ENCODE results near the gene DMXL1. TPM values are rescaled to one million over a fixed set of nuclear protein-coding genes. Genes with fewer than 3 reads are reported as not detected.
"Not testable (repeated sequence)": the region's sequence is repeated elsewhere in the genome, so short reads cannot be mapped to it uniquely, and the experiment has no call there.

DMXL1 gene
- polyA plus RNA-seq, 1 of the 3 experiments (the other 2 are of a cell fraction): 6.6 TPM

DNA sequence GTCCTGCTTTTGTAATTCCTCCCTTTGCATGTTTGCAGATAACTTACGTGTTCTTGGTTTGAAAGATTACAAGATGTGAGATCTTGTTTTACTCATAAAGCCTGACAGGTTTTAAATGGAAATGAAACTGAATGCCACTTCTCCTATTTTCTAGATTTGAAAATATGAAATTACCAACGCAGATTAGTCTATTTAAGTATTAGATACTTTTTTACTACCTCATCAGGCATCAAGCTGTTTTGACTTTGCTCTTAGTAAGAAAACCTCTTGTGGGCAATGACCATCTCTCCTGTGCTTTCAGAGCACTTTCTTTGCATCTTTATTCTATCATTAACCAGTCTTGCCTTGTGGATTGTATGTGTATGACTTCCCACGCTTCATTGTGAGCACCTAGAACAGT is 3.5 kb downstream of the DMXL1 start:
- DNase-seq: no peak
- Histone ChIP-seq H3K36me3 (replicated peaks in 1 of 2; ENCODE audit: control insufficient read depth in 1 of 2, insufficient read depth in 2 of 2, low read length in 1 of 2) (no peaks in the 10 kb centered on the region), H2AFZ (ENCODE audit: low read depth) (no peak overlapping the region; the same call in 1 of the 2 replicates), H4K20me1 (ENCODE audit: insufficient read depth) (no peaks in the 10 kb centered on the region), H3K27ac (ENCODE audit: low read depth in 2 of 2, low read length in 1 of 2) (no peak overlapping the region), H3K4me2 (no peak overlapping the region), H3F3A (replicated peaks; ENCODE audit: insufficient read depth) (peaks cover 16% of the 10 kb centered on the region), H3K4me3 (ENCODE audit: low read depth in 2 of 2, low read length in 1 of 2) (no peak overlapping the region), H3K4me1 (ENCODE audit: control insufficient read depth in 1 of 2, insufficient read depth in 2 of 2, low read depth in 1 of 2, low read length in 1 of 2) (peaks cover 4 to 9% of the 10 kb centered on the region in 2 experiments; a peak in 3 of 4 replicates), H3K79me2 (ENCODE audit: insufficient read depth) (peaks cover 75% of the 10 kb centered on the region), H3K9me3 (no peaks in the 10 kb centered on the region), H3K9ac (no peak overlapping the region), H3K9me2 (no peaks in the 10 kb centered on the region), H3K27me3 (ENCODE audit: insufficient read depth) (no peaks in the 10 kb centered on the region)
- POLR2A ChIA-PET: no interaction called here
- TF ChIP-seq RXRA (IDR thresholded peaks at IDR 0.05; ENCODE audit: borderline replicate concordance, low read depth) (no peak), POLR2AphosphoS5 (IDR thresholded peaks at IDR 0.05; ENCODE audit: low read depth, low read length) (no peak), NFIC (IDR thresholded peaks at IDR 0.05; ENCODE audit: borderline replicate concordance) (no peak), SIN3A (IDR thresholded peaks at IDR 0.05; ENCODE audit: borderline replicate concordance, low read depth, low read length) (no peak)
- TF ChIP-seq, protein P1, sequence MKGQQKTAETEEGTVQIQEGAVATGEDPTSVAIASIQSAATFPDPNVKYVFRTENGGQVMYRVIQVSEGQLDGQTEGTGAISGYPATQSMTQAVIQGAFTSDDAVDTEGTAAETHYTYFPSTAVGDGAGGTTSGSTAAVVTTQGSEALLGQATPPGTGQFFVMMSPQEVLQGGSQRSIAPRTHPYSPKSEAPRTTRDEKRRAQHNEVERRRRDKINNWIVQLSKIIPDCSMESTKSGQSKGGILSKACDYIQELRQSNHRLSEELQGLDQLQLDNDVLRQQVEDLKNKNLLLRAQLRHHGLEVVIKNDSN (IDR thresholded peaks at IDR 0.05; ENCODE audit: borderline replicate concordance, low read depth): no peak
- TF ChIP-seq, protein P2, sequence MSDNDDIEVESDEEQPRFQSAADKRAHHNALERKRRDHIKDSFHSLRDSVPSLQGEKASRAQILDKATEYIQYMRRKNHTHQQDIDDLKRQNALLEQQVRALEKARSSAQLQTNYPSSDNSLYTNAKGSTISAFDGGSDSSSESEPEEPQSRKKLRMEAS (IDR thresholded peaks at IDR 0.05; ENCODE audit: low read depth): no peak
- TF ChIP-seq, protein P3, sequence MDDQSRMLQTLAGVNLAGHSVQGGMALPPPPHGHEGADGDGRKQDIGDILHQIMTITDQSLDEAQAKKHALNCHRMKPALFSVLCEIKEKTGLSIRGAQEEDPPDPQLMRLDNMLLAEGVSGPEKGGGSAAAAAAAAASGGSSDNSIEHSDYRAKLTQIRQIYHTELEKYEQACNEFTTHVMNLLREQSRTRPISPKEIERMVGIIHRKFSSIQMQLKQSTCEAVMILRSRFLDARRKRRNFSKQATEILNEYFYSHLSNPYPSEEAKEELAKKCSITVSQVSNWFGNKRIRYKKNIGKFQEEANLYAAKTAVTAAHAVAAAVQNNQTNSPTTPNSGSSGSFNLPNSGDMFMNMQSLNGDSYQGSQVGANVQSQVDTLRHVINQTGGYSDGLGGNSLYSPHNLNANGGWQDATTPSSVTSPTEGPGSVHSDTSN (IDR thresholded peaks at IDR 0.05): no peak
- CTCF ChIA-PET: interaction anchor here (1.3 kb wide), 2 partner anchors 86 to 337 kb away, joined by 4 to 5 read pairs; partner anchors contain the start of gene DTWD2
- WGBS (ENCODE audit: low lambda C conversion rate): 97% methylated on average over 3 of the region's 3 CpGs

DNA sequence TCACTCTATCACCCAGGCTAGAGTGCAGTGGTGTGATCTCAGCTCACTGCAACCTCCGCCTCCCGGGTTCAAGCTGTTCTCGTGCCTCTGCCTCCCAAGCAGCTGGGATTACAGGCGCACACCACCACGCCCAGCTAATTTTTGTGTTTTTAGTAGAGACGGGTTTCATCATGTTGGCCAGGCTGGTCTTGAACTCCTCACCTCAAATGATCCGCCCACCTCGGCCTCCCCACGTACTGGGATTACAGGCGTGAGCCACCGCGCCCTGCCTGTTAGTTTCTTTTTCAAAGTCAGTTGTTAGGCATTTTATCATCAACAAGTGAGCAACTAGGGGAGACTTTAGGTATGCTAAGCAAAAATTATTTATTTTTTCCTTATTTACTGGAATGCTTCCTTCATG is 4.4 kb downstream of the DMXL1 start:
- H3K36me3 ChIP-seq (replicated peaks in 1 of 2; ENCODE audit: control insufficient read depth in 1 of 2, insufficient read depth in 2 of 2, low read length in 1 of 2); H2AFZ ChIP-seq (ENCODE audit: low read depth); H3K9me2 ChIP-seq; H3F3A ChIP-seq (replicated peaks; ENCODE audit: insufficient read depth); DNase-seq; POLR2A ChIA-PET; H3K27me3 ChIP-seq (ENCODE audit: insufficient read depth); H3K4me2 ChIP-seq; H4K20me1 ChIP-seq (ENCODE audit: insufficient read depth); H3K4me1 ChIP-seq (ENCODE audit: control insufficient read depth in 1 of 2, insufficient read depth in 2 of 2, low read depth in 1 of 2, low read length in 1 of 2); H3K9me3 ChIP-seq; H3K4me3 ChIP-seq (ENCODE audit: low read depth in 2 of 2, low read length in 1 of 2); H3K9ac ChIP-seq; H3K27ac ChIP-seq (ENCODE audit: low read depth in 2 of 2, low read length in 1 of 2): not testable (repeated sequence)
- peaks cover 83% of the 10 kb centered on the region for H3K79me2 ChIP-seq (ENCODE audit: insufficient read depth)
- CTCF ChIA-PET: interaction anchor here (1.3 kb wide), 2 partner anchors 87 to 336 kb away, joined by 4 to 5 read pairs; partner anchors contain the start of gene DTWD2
- 96% methylated on average over 12 of the region's 12 CpGs for WGBS (ENCODE audit: low lambda C conversion rate)

DNA sequence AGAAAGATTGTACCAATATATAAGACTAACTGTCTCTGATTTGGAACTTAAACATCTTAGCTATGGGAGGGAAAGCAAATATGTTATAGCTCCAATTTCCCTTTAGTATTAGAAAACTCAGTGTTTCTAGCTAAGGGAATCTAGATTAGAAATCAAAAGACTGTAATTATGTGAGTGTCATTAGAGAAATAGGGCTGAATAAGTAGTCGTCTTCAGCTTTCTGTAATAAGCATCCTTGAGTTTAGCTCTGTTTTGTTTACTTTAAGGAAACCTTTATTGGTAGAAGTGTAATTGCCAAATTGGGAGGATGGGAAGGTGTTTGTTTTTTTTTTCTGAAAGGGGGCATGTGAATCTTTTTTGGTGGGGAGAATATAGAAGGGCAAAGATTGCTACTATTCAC is 5.2 kb downstream of the DMXL1 start:
- Histone ChIP-seq H3K27me3 (ENCODE audit: insufficient read depth) (no peaks in the 10 kb centered on the region), H3K79me2 (ENCODE audit: insufficient read depth) (peaks cover 91% of the 10 kb centered on the region), H3K4me1 (ENCODE audit: control insufficient read depth in 1 of 2, insufficient read depth in 2 of 2, low read depth in 1 of 2, low read length in 1 of 2) (peaks cover 9 to 13% of the 10 kb centered on the region in 2 experiments; a peak in 3 of 4 replicates), H3K9me3 (no peaks in the 10 kb centered on the region), H2AFZ (ENCODE audit: low read depth) (no peak overlapping the region; the same call in 1 of the 2 replicates), H3F3A (replicated peaks; ENCODE audit: insufficient read depth) (peaks cover 7% of the 10 kb centered on the region), H4K20me1 (ENCODE audit: insufficient read depth) (no peaks in the 10 kb centered on the region), H3K9ac (no peak overlapping the region), H3K36me3 (replicated peaks in 1 of 2; ENCODE audit: control insufficient read depth in 1 of 2, insufficient read depth in 2 of 2, low read length in 1 of 2) (no peaks in the 10 kb centered on the region), H3K27ac (ENCODE audit: low read depth in 2 of 2, low read length in 1 of 2) (no peak overlapping the region), H3K4me3 (ENCODE audit: low read depth in 2 of 2, low read length in 1 of 2) (no peak overlapping the region), H3K4me2 (no peak overlapping the region), H3K9me2 (no peaks in the 10 kb centered on the region)
- WGBS (ENCODE audit: low lambda C conversion rate): 96% methylated on average over 1 of the region's 1 CpG
- ChIA-PET POLR2A (no interaction called here), CTCF (no interaction called here)
- DNase-seq: no peak
- TF ChIP-seq RCOR1 (IDR thresholded peaks at IDR 0.05; ENCODE audit: low read length): no peak
- TF ChIP-seq, protein P2 (IDR thresholded peaks at IDR 0.05; ENCODE audit: low read depth): no peak
- no peak for TF ChIP-seq NRF1 (IDR thresholded peaks at IDR 0.05; ENCODE audit: low read depth, low read length)
- TF ChIP-seq TCF12 (IDR thresholded peaks at IDR 0.05): no peak
- TF ChIP-seq GABPA (IDR thresholded peaks at IDR 0.05; ENCODE audit: low read depth): no peak
- TF ChIP-seq MEF2A (IDR thresholded peaks at IDR 0.05; ENCODE audit: borderline replicate concordance, low read depth): no peak
- TF ChIP-seq, protein P4, sequence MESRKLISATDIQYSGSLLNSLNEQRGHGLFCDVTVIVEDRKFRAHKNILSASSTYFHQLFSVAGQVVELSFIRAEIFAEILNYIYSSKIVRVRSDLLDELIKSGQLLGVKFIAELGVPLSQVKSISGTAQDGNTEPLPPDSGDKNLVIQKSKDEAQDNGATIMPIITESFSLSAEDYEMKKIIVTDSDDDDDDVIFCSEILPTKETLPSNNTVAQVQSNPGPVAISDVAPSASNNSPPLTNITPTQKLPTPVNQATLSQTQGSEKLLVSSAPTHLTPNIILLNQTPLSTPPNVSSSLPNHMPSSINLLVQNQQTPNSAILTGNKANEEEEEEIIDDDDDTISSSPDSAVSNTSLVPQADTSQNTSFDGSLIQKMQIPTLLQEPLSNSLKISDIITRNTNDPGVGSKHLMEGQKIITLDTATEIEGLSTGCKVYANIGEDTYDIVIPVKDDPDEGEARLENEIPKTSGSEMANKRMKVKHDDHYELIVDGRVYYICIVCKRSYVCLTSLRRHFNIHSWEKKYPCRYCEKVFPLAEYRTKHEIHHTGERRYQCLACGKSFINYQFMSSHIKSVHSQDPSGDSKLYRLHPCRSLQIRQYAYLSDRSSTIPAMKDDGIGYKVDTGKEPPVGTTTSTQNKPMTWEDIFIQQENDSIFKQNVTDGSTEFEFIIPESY (IDR thresholded peaks at IDR 0.05; ENCODE audit: borderline replicate concordance, low read depth): no peak
- no peak for TF ChIP-seq YY1 (IDR thresholded peaks at IDR 0.05; ENCODE audit: low read depth)
- TF ChIP-seq NFIC (IDR thresholded peaks at IDR 0.05; ENCODE audit: borderline replicate concordance): no peak
- TF ChIP-seq, protein P5, sequence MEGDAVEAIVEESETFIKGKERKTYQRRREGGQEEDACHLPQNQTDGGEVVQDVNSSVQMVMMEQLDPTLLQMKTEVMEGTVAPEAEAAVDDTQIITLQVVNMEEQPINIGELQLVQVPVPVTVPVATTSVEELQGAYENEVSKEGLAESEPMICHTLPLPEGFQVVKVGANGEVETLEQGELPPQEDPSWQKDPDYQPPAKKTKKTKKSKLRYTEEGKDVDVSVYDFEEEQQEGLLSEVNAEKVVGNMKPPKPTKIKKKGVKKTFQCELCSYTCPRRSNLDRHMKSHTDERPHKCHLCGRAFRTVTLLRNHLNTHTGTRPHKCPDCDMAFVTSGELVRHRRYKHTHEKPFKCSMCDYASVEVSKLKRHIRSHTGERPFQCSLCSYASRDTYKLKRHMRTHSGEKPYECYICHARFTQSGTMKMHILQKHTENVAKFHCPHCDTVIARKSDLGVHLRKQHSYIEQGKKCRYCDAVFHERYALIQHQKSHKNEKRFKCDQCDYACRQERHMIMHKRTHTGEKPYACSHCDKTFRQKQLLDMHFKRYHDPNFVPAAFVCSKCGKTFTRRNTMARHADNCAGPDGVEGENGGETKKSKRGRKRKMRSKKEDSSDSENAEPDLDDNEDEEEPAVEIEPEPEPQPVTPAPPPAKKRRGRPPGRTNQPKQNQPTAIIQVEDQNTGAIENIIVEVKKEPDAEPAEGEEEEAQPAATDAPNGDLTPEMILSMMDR (IDR thresholded peaks at IDR 0.05): no peak
- no peak for TF ChIP-seq TEAD4 (IDR thresholded peaks at IDR 0.05; ENCODE audit: borderline replicate concordance, insufficient read depth)
- TF ChIP-seq ELF1 (IDR thresholded peaks at IDR 0.05): no peak
